Endothelial cell of umbilical vein (primary cell): Measurements from ENCODE around the gene GBX2. TPM values are rescaled to one million over a fixed set of nuclear protein-coding genes. Genes with fewer than 3 reads are reported as not detected.

ENCODE experiments used
- BruUV-seq: library from RNA; stranded (reverse); fragments of 400-500 nt; replicated peaks from 2 replicates; lab custom pipeline; 2021; lab: Mats Ljungman, UMichigan
- CTCF ChIA-PET: fragments of 300-600, 350-600 bp; sonication (Branson Sonifier 250); formaldehyde crosslinking; loops from one replicate; lab custom pipeline; 2021; ENCODE audit warnings: antibody characterized with exemption, inconsistent platforms; lab: Charles Lee
- POLR2A ChIA-PET: fragments of 300-600, 350-600 bp; sonication (Branson Sonifier 250); formaldehyde crosslinking; loops from one replicate; lab custom pipeline; 2021; ENCODE audit warnings: antibody characterized with exemption, inconsistent platforms; lab: Charles Lee
- DNase-seq: peaks from one replicate; pipeline ENCODE4 v3.0.0-alpha.2; 2011; ENCODE audit warnings: low read depth, low spot score
- FAIRE-seq: peaks from 2 replicates; lab custom pipeline; 2011; peaks lifted over from hg19 to GRCh38; lab: Jason Lieb, UNC
- H2AFZ ChIP-seq: 2 replicates; pipeline ENCODE4 v1.6.0; 2012; ENCODE audit warnings: low read depth, low read length, control low read depth, inconsistent platforms
- H3K27ac ChIP-seq: 2 replicates; pipeline ENCODE4 v1.5.1; 2011; ENCODE audit warnings: low read depth, mild to moderate bottlenecking, control low read depth, low read length, moderate library complexity; ENCODE audit not compliant: insufficient read depth
- H3K27me3 ChIP-seq, 2 experiments: 2 replicates each; pipeline versions ENCODE4 v1.6.0 to v1.6.1; 2011; ENCODE audit warnings: low read length in 2 of 2, mixed read lengths in 1 of 2; ENCODE audit not compliant: control insufficient read depth in 2 of 2, insufficient read depth in 2 of 2
- H3K36me3 ChIP-seq, 2 experiments: 2 replicates in 1 of 2; 3 replicates in 1 of 2; pipeline ENCODE4 v1.5.1; 2011; ENCODE audit warnings: low read length in 2 of 2, mild to moderate bottlenecking in 1 of 2, moderate library complexity in 1 of 2; ENCODE audit not compliant: control insufficient read depth in 2 of 2, insufficient read depth in 2 of 2; ENCODE audit errors: extremely low read depth in 1 of 2
- H3K4me1 ChIP-seq: 3 replicates; pipeline ENCODE4 v1.5.1; 2011; ENCODE audit warnings: mild to moderate bottlenecking, low read length; ENCODE audit not compliant: control insufficient read depth, insufficient read depth; ENCODE audit errors: extremely low read depth
- H3K4me2 ChIP-seq: 2 replicates; pipeline ENCODE4 v1.6.1; 2011; ENCODE audit warnings: low read length, control low read depth, mixed read lengths; ENCODE audit not compliant: insufficient read depth
- H3K4me3 ChIP-seq, 3 experiments: fragments of 200-600 bp in 1 of 3; sonication (generic), shearing (Covaris generic) in 1 of 3; replicated peaks in 1 of 3; 2 replicates each; pipeline ENCODE4 v1.5.1; 2011 to 2016; ENCODE audit warnings: control low read depth in 3 of 3, low read length in 3 of 3, mild to moderate bottlenecking in 2 of 3, inconsistent platforms in 1 of 3, low read depth in 1 of 3, moderate library complexity in 1 of 3; ENCODE audit not compliant: insufficient read depth in 1 of 3
- H3K79me2 ChIP-seq: 2 replicates; pipeline ENCODE4 v1.6.0; 2012; ENCODE audit warnings: low read length, inconsistent platforms; ENCODE audit not compliant: control insufficient read depth, insufficient read depth
- H3K9ac ChIP-seq: replicated peaks from 2 replicates; pipeline ENCODE3; 2011; ENCODE audit warnings: low read length, control low read depth; ENCODE audit not compliant: insufficient read depth; ENCODE audit errors: extremely low read depth
- H3K9me1 ChIP-seq: replicated peaks from 3 replicates; pipeline ENCODE4 v1.6.0; 2011; ENCODE audit warnings: mild to moderate bottlenecking, low read length; ENCODE audit not compliant: control insufficient read depth, insufficient read depth; ENCODE audit errors: extremely low read depth
- H3K9me3 ChIP-seq: replicated peaks from 2 replicates; pipeline ENCODE4 v1.5.1; 2012; ENCODE audit warnings: low read length, inconsistent platforms; ENCODE audit not compliant: control insufficient read depth, insufficient read depth
- H4K20me1 ChIP-seq: replicated peaks from 2 replicates; pipeline ENCODE3; 2011; ENCODE audit warnings: mild to moderate bottlenecking, low read length; ENCODE audit not compliant: control insufficient read depth, insufficient read depth; ENCODE audit errors: extremely low read depth
- CTCF ChIP-seq, 2 donors: IDR thresholded peaks; 1 replicate in 1 of 2; 2 replicates in 1 of 2; pipeline ENCODE4 v1.5.1; 2011; ENCODE audit warnings: low read length in 2 of 2, mild to moderate bottlenecking in 2 of 2, moderate library complexity in 2 of 2, control low read depth in 1 of 2, inconsistent platforms in 1 of 2, low read depth in 1 of 2; ENCODE audit not compliant: insufficient read depth in 1 of 2; ENCODE audit errors: extremely low read depth in 1 of 2
- EZH2 ChIP-seq: IDR thresholded peaks from 2 replicates; pipeline ENCODE4 v1.6.1; 2012; ENCODE audit warnings: borderline replicate concordance, low read depth, mild to moderate bottlenecking, moderate library complexity, low read length, inconsistent platforms; ENCODE audit not compliant: severe bottlenecking
- FOS ChIP-seq: IDR thresholded peaks from 2 replicates; pipeline ENCODE4 v1.6.1; 2011; ENCODE audit warnings: mild to moderate bottlenecking, low read length, moderate library complexity, borderline replicate concordance; ENCODE audit not compliant: insufficient read depth
- GATA2 ChIP-seq: IDR thresholded peaks from 2 replicates; pipeline ENCODE4 v1.7.0; 2011; ENCODE audit warnings: low read depth, mild to moderate bottlenecking, moderate library complexity, mixed read lengths, low read length; ENCODE audit not compliant: insufficient read length, insufficient read depth
- JUN ChIP-seq: IDR thresholded peaks from 2 replicates; pipeline ENCODE4 v1.6.1; 2011; ENCODE audit warnings: borderline replicate concordance, low read depth; ENCODE audit not compliant: insufficient read length, insufficient read depth
- MAX ChIP-seq: IDR thresholded peaks from 2 replicates; pipeline ENCODE4 v1.6.1; 2011; ENCODE audit not compliant: insufficient read depth, insufficient read length
- MYC ChIP-seq: IDR thresholded peaks from one replicate; pipeline ENCODE4 v1.6.1; 2011; ENCODE audit warnings: mild to moderate bottlenecking, low read depth, low read length
- POLR2A ChIP-seq: IDR thresholded peaks from 2 replicates; pipeline ENCODE4 v1.6.1; 2012; ENCODE audit warnings: low read depth, mild to moderate bottlenecking, control low read depth, low read length
- POLR2AphosphoS5 ChIP-seq: IDR thresholded peaks from 2 replicates; pipeline ENCODE4 v1.6.1; 2012; ENCODE audit warnings: low read depth, mild to moderate bottlenecking, control low read depth, low read length, moderate library complexity; ENCODE audit not compliant: insufficient read depth
- dilution Hi-C: fragments of 300-500 bp; cut with MboI; formaldehyde crosslinking; loops from one replicate; pipeline ENCODE4 v1.15.0; 2019; ENCODE audit warnings: low sequenced_read_pairs; ENCODE audit not compliant: extremely low pct_ligation_motif_present
- intact Hi-C: fragments of 100-400 bp; cut with micrococcal nuclease; formaldehyde crosslinking; loops from one replicate; pipeline ENCODE4 v1.10.0; 2022
- polyA plus RNA-seq, 4 experiments: library from polyadenylated mRNA; depleted of rRNA in 3 of 4; stranded (reverse) in 3 of 4; unstranded in 1 of 4; fragments of >200 nt; gene quantifications; 2 replicates each; pipeline versions ENCODE4 v1.2.1 to v1.2.3, GENCODE V29; 2011 to 2012; ENCODE audit warnings: missing spikeins in 1 of 4
- total RNA-seq: library from RNA; stranded (reverse); gene quantifications from 2 replicates; pipeline ENCODE4 v1.2.3, GENCODE V29; 2021

Gene GBX2
- total and polyA plus RNA-seq, 2 donors (not counting 3 experiments of a cell fraction or from before 2014, with no cell fraction given): 3.0 to 3.6 TPM

GRCh38 chr2:236156095-236156859, 11.9 kb downstream of the GBX2 start:
- ChIA-PET POLR2A (no interaction called here), CTCF (no interaction called here)
- Histone ChIP-seq H3K4me2 (no peak overlapping the region), H3K27ac (no peak overlapping the region), H3K9ac (no peak overlapping the region), H3K27me3 (peaks cover 0 to 16% of the 10 kb centered on the region in 2 experiments), H4K20me1 (no peaks in the 10 kb centered on the region), H3K9me1 (no peaks in the 10 kb centered on the region), H3K36me3 (no peaks in the 10 kb centered on the region), H2AFZ (no peak overlapping the region), H3K4me3 (no peak overlapping the region), H3K79me2 (no peaks in the 10 kb centered on the region), H3K9me3 (no peaks in the 10 kb centered on the region), H3K4me1 (no peaks in the 10 kb centered on the region)
- TF ChIP-seq MYC: no peak
- TF ChIP-seq EZH2: no peak
- no peak for TF ChIP-seq POLR2AphosphoS5
- TF ChIP-seq MAX: no peak
- no peak for TF ChIP-seq JUN
- TF ChIP-seq GATA2: no peak
- no peak for TF ChIP-seq CTCF (IDR thresholded peaks at IDR 0.05; ENCODE audit: extremely low read depth in 1 of 2, insufficient read depth in 1 of 2, low read depth in 1 of 2, low read length in 2 of 2)
- no peak for TF ChIP-seq FOS
- TF ChIP-seq POLR2A: no peak
- no peak for DNase-seq
- intact Hi-C loops (no loop called here), dilution Hi-C loops (no loop called here)
- no TSS peak for BruUV-seq
- no peak for FAIRE-seq
